ENCODE data around the gene WNT3A.
"Not testable (repeated sequence)": the region's sequence is repeated elsewhere in the genome, so short reads cannot be mapped to it uniquely, and the experiment has no call there.

Gene WNT3A

DNA sequence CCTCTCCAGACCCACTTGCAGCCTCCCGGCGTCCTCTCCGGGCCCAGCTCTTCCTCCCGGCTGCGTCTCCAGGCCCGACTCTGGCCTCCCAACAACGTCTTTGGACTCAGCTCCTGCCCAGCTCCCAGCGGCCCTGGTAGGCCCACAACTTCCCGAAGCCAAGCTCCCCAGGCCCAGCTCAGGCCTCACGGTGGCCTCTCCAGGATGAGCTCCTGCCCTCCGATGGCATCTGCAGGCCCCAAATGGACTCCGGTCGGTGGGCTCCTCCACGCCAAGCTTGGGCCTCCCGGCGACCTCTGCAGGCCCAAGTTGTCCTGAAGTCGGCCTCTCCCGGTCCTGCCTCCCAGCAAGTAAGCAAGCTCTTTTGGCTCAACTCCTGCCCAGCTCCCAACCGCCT, 34.5 kb upstream of the WNT3A start:
- not testable (repeated sequence) for H3K27ac ChIP-seq (ENCODE audit: low read length); H3K4me1 ChIP-seq (ENCODE audit: control insufficient read depth, insufficient read depth, low read length); H3K9me3 ChIP-seq (ENCODE audit: control insufficient read depth, insufficient read depth, low read length); H3K36me3 ChIP-seq (ENCODE audit: control insufficient read depth, insufficient read depth, low read length); DNase-seq (ENCODE audit: low read depth, low spot score); H3K4me3 ChIP-seq (ENCODE audit: low read length); H3K27me3 ChIP-seq (ENCODE audit: control insufficient read depth, insufficient read depth, low read length)
- WGBS (ENCODE audit: insufficient coverage, insufficient read length) = no CpG with 5 or more reads among the region's 19 CpGs

DNA sequence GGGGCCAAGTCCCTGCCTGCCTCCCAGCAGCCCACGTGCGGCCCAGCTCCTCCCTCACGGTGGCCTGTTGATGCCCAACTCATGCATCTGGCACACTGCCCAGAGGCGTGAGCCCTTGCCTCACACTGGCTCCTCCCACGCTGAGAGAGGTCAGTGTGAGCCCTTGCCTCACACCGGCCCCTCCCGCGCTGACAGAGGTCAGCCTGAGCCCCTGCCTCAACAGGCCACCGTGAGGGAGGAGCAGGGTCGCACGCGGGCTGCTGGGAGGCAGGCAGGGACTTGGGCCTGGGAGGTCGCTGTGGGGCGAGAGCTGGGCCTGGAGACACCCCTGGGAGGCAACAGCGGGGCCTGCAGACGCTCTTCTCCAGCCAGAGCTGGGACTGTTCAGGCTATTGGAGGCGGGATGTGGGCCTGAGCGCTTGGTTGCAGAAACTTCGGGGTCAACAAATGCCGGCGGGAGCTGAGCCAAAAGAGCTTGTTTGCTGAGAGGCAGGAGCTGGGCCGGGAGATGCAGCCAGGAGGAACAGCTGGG, 33.9 kb upstream of the WNT3A start:
- not testable (repeated sequence) for H3K36me3 ChIP-seq (ENCODE audit: control insufficient read depth, insufficient read depth, low read length); DNase-seq (ENCODE audit: low read depth, low spot score); H3K27ac ChIP-seq (ENCODE audit: low read length); H3K27me3 ChIP-seq (ENCODE audit: control insufficient read depth, insufficient read depth, low read length); H3K4me3 ChIP-seq (ENCODE audit: low read length); H3K9me3 ChIP-seq (ENCODE audit: control insufficient read depth, insufficient read depth, low read length); H3K4me1 ChIP-seq (ENCODE audit: control insufficient read depth, insufficient read depth, low read length)
- WGBS (ENCODE audit: insufficient coverage, insufficient read length) = no CpG with 5 or more reads among the region's 22 CpGs

DNA sequence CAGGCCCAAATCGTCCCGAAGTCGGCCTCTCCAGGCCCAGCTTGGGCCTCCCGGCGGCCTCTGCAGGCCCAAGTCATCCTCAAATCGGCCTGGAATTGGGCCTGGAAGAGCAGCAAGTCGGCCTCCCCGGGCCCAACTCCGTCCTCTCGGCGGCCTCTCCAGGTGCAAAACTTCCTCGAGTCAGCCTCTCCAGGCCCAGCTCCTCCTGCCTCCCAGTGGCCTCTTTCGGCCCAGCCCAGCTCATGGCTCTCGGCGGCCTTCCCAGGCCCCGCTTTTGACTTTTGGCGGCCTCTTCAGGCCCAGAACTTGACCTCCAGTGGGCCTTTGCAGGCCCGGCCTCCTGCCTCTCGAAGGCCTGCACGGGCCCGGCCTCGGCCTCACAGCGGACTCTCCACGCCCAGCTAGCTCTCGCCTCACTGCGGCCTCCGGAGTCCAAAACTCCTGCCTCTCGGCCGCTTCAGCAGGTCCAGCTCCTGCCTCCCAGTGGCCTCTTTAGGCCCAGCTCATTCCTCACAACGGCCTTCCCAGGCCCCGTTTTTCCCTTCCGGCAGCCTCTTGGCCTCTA, 33.0 kb upstream of the WNT3A start:
- H3K4me1 ChIP-seq (ENCODE audit: control insufficient read depth, insufficient read depth, low read length); DNase-seq (ENCODE audit: low read depth, low spot score); H3K4me3 ChIP-seq (ENCODE audit: low read length); H3K9me3 ChIP-seq (ENCODE audit: control insufficient read depth, insufficient read depth, low read length); H3K27ac ChIP-seq (ENCODE audit: low read length); H3K36me3 ChIP-seq (ENCODE audit: control insufficient read depth, insufficient read depth, low read length); H3K27me3 ChIP-seq (ENCODE audit: control insufficient read depth, insufficient read depth, low read length): not testable (repeated sequence)
- no CpG with 5 or more reads among the region's 32 CpGs for WGBS (ENCODE audit: insufficient coverage, insufficient read length)

DNA sequence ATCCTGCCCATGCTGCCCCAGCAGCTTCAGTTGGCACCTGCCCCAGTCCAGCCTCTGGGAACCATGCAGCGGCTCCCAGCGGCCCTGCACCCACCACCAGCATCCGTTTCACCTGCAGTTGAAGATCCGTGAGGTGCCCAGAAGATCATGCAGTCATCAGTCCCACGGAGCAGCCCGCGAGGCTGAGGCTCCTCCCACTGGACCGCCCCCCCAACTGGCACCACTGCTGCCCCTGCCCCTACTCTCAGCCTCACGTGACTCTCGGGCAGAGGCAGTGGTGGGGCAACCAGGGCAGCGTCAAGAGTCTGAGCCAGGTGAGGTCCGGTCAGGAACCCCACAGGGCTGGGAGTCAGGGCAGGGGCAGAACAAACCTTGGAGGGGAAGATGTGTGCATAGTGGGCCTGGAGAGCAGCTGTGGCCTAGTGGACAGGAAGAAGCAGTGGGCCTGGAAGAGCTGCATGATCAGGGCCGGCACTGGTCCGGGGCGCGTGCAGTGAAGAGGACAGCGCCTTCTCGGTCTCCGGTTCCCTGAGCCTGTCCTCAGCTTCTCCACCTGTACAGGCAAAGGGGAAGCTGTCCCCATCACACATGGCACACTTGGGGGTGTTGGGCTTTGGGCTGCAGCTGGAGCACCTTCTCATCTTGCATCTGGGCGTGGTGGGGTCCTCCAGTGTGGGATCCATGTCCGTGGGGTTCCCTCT, 31.1 kb upstream of the WNT3A start:
- not testable (repeated sequence) for H3K9me3 ChIP-seq (ENCODE audit: control insufficient read depth, insufficient read depth, low read length); H3K27ac ChIP-seq (ENCODE audit: low read length); H3K27me3 ChIP-seq (ENCODE audit: control insufficient read depth, insufficient read depth, low read length); DNase-seq (ENCODE audit: low read depth, low spot score); H3K36me3 ChIP-seq (ENCODE audit: control insufficient read depth, insufficient read depth, low read length); H3K4me3 ChIP-seq (ENCODE audit: low read length); H3K4me1 ChIP-seq (ENCODE audit: control insufficient read depth, insufficient read depth, low read length)
- WGBS (ENCODE audit: insufficient coverage, insufficient read length) = no CpG with 5 or more reads among the region's 21 CpGs

DNA sequence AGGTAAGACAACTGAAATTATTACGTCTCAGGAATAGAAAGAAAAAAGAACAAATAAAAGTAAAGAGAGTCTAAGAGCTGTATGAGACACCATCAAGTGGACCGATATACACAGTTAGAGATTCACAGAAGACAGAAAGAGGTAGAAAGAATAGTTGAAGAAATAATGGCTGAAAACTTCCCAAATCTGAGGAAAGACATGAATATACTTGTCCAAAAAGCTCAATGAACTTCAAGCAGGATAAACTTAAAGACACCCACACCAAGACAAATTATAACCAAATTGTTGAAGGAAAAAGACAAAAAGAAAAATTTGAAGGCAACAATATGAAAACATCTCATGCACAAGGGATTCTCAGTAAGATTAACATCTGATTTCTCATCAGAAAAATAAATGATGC, 19.6 kb upstream of the WNT3A start:
- H3K9me3 ChIP-seq (ENCODE audit: control insufficient read depth, insufficient read depth, low read length) = no peaks in the 10 kb centered on the region
- DNase-seq (ENCODE audit: low read depth, low spot score) = no peak
- H3K27ac ChIP-seq (ENCODE audit: low read length) = no peak overlapping the region
- no peaks in the 10 kb centered on the region for H3K27me3 ChIP-seq (ENCODE audit: control insufficient read depth, insufficient read depth, low read length)
- no peaks in the 10 kb centered on the region for H3K36me3 ChIP-seq (ENCODE audit: control insufficient read depth, insufficient read depth, low read length)
- no peak overlapping the region for H3K4me3 ChIP-seq (ENCODE audit: low read length)
- WGBS (ENCODE audit: insufficient coverage, insufficient read length) = no CpG with 5 or more reads among the region's 2 CpGs
- H3K4me1 ChIP-seq (ENCODE audit: control insufficient read depth, insufficient read depth, low read length) = no peaks in the 10 kb centered on the region

DNA sequence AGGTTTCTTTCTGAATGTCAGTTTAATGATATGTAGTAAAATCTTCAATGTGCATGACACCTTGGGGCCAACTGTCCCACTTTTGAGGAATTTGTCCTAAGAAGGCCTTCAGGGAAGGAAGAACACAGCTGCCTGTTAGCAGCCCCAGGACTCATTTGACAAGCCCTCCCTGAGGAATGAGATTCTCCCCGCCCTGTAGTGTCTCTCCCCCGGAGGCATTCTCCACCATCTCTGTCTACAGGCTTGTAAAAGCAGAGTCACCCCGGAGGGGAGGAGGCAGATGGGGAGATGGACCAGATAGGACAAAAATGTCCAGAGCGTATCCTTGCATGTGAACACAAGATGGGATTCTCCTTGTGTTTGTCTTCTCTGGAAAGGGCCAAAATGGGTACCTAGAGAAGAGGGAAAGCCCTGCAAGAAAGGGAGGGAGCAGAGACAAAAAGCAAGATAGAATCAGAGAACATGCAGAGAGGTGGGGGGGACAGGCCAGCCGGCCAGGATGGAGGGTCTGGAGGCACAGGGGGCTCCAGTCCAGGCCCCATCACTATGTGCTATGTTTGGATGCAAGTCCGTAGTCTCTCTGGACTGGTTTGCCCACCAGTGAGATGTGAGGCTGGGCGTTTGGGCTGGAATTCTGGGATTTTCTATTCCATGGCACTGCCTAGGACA, 12.0 kb upstream of the WNT3A start:
- Histone ChIP-seq H3K4me1 (ENCODE audit: control insufficient read depth, insufficient read depth, low read length) (no peaks in the 10 kb centered on the region), H3K27me3 (ENCODE audit: control insufficient read depth, insufficient read depth, low read length) (no peaks in the 10 kb centered on the region), H3K9me3 (ENCODE audit: control insufficient read depth, insufficient read depth, low read length) (no peaks in the 10 kb centered on the region), H3K36me3 (ENCODE audit: control insufficient read depth, insufficient read depth, low read length) (no peaks in the 10 kb centered on the region), H3K4me3 (ENCODE audit: low read length) (no peak overlapping the region), H3K27ac (ENCODE audit: low read length) (no peak overlapping the region)
- DNase-seq (ENCODE audit: low read depth, low spot score) = no peak
- no CpG with 5 or more reads among the region's 7 CpGs for WGBS (ENCODE audit: insufficient coverage, insufficient read length)

DNA sequence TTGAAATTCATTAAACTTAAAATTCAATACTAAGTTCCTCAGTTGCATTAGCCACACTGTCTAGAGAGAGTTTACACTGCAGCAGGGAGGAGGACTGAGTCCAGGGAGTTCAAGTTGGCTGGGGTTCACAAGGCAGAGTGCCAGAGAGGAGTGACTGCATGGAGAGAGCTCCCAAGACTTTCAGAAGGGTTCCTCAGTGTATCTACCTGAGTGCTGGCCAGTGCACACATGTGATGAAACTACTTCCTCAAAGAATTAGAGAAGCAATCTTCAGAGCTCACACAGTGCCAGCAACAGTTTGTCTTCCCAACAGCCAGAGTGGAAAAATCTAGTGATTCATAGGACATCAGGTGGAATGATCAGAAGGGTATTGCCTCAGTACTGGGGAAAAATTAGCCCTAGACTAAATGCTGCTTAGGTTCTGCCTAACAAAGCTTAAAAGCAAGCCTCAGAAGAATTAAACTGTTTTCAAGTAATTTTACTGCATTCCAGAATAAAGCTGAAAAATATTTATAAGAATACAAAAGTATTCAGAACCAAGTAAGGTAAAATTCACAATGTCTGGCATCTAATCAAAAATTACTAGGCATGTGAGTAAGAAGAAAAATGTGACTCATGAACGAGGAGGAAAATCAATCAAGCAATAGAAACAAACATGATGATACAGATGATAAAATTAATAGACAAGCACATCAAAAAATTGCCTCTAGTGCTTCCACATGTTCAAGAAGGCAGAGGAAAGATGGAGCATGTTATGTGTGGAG, 10.4 kb upstream of the WNT3A start:
- no peak for DNase-seq (ENCODE audit: low read depth, low spot score)

DNA sequence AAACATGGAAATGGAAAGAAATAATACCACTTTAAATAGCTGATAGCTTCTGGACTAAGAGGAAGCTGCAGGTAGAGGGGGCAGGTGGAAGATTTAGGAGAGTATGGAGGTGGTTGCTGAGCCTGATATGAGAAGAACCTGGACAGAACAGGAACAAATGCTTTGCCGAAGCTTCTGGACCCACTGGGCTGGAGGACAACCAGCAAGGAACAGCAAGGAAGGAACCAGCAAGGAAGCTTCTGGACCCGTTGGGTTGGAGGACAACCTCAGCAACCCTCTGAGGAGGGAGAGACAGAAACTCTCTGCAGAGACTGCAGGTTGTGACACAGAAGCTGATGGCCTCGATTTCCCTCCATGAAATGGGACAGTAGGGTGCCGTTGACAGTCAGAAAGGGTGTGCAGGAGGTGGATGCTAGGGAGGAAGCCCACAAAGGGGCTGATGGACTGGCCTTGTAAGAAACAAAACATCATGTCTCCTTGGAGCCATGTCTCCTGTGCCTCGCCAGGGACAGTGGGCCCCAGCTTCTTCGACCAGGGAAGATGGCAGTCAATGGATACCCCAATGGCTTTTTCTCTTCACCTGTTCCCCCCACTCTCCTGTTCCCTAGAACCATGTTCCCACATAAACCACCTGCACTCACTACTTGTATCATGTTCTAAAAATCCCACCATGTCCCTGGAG, 8.3 kb upstream of the WNT3A start:
- DNase-seq (ENCODE audit: low read depth, low spot score) = no peak
- peaks cover 9% of the 10 kb centered on the region; the same call in 1 of the 2 replicates for H3K27me3 ChIP-seq (ENCODE audit: control insufficient read depth, insufficient read depth, low read length)
- H3K4me3 ChIP-seq (ENCODE audit: low read length) = no peak overlapping the region
- H3K9me3 ChIP-seq (ENCODE audit: control insufficient read depth, insufficient read depth, low read length) = no peaks in the 10 kb centered on the region
- no peaks in the 10 kb centered on the region for H3K36me3 ChIP-seq (ENCODE audit: control insufficient read depth, insufficient read depth, low read length)
- no CpG with 5 or more reads among the region's 6 CpGs for WGBS (ENCODE audit: insufficient coverage, insufficient read length)
- H3K27ac ChIP-seq (ENCODE audit: low read length) = no peak overlapping the region
- no peaks in the 10 kb centered on the region for H3K4me1 ChIP-seq (ENCODE audit: control insufficient read depth, insufficient read depth, low read length)

More for the DNA sequence above, 10.4 kb upstream of the WNT3A start:
- Histone ChIP-seq H3K27me3 (ENCODE audit: control insufficient read depth, insufficient read depth, low read length) (peaks cover 6% of the 10 kb centered on the region; the same call in 1 of the 2 replicates), H3K27ac (ENCODE audit: low read length) (no peak overlapping the region), H3K9me3 (ENCODE audit: control insufficient read depth, insufficient read depth, low read length) (no peaks in the 10 kb centered on the region), H3K4me3 (ENCODE audit: low read length) (no peak overlapping the region), H3K4me1 (ENCODE audit: control insufficient read depth, insufficient read depth, low read length) (no peaks in the 10 kb centered on the region), H3K36me3 (ENCODE audit: control insufficient read depth, insufficient read depth, low read length) (no peaks in the 10 kb centered on the region)
- WGBS (ENCODE audit: insufficient coverage, insufficient read length) = no CpG with 5 or more reads among the region's 1 CpG

DNA sequence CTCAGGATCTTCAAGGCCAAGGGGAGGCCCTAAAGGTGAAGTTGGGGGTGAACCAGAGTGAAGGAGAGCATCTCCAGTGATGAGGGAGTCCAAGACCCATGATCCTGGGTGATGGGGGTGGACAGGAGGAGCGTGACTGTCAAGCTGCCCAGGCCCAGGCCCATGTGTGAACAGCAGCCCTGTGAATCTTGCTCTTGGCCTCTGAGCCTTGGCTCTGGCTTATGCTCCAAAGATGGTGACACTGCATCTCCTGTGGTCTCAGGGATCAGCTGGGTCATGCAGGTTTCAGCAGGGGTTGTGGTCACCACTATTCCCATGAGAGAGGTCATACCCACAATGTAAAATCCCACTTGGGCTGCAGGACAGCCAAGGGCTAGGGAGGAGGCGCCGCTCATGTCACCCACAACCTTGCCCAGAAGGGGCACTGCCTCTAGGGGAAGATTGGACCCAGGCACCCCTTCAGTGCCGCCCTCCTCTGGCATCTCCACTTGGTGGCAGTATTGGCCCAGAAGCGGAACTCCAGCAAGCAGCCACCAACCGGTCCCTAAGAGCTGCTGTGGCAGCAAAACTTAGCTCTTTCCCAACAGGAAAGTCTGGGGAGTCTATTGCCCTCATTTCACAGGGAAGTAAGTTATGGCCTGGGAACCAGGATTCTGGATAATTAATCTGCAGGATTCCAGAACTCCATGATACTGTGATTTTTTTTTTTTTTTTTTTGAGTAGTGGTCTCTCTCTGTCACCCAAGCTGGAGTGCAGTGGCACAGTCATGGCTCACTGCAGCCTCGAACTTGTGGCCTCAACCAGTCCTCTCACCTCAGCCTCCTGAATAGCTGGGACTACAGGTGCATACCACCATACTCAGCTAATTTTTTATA, 7.5 kb upstream of the WNT3A start:
- Histone ChIP-seq H3K9me3 (ENCODE audit: control insufficient read depth, insufficient read depth, low read length) (no peaks in the 10 kb centered on the region), H3K27ac (ENCODE audit: low read length) (no peak overlapping the region), H3K36me3 (ENCODE audit: control insufficient read depth, insufficient read depth, low read length) (no peaks in the 10 kb centered on the region), H3K4me3 (ENCODE audit: low read length) (no peak overlapping the region), H3K27me3 (ENCODE audit: control insufficient read depth, insufficient read depth, low read length) (peaks cover 11% of the 10 kb centered on the region; the same call in 1 of the 2 replicates), H3K4me1 (ENCODE audit: control insufficient read depth, insufficient read depth, low read length) (no peaks in the 10 kb centered on the region)
- no CpG with 5 or more reads among the region's 7 CpGs for WGBS (ENCODE audit: insufficient coverage, insufficient read length)
- peak; percentile 82 for DNase-seq (ENCODE audit: low read depth, low spot score)
